GM06990 (cell line): Measurements from ENCODE around the gene CLTA.
"Not testable (repeated sequence)": the region's sequence is repeated elsewhere in the genome, so short reads cannot be mapped to it uniquely, and the experiment has no call there.

Experiments used
- DNase-seq: peaks from one replicate; pipeline ENCODE4 v3.0.0-alpha.2; 2011; ENCODE audit not compliant: insufficient read length; ENCODE audit errors: extremely low read depth
- H3K27me3 ChIP-seq: replicated peaks from 2 replicates; pipeline ENCODE4 v1.6.0; 2011; ENCODE audit warnings: low read length; ENCODE audit not compliant: control insufficient read depth, insufficient read depth
- H3K36me3 ChIP-seq: 2 replicates; pipeline ENCODE4 v1.5.1; 2011; ENCODE audit warnings: low read length; ENCODE audit not compliant: control insufficient read depth, insufficient read depth
- H3K4me3 ChIP-seq: replicated peaks from 2 replicates; pipeline ENCODE4 v1.5.1; 2011; ENCODE audit warnings: low read depth, mild to moderate bottlenecking, control low read depth, low read length
- TF ChIP-seq, protein P1 (sequence below): IDR thresholded peaks from 2 replicates; pipeline ENCODE4 v1.5.1; 2011; ENCODE audit warnings: low read length, control low read depth, mild to moderate bottlenecking, inconsistent platforms; ENCODE audit not compliant: insufficient read depth, poor library complexity, severe bottlenecking

CLTA gene

DNA sequence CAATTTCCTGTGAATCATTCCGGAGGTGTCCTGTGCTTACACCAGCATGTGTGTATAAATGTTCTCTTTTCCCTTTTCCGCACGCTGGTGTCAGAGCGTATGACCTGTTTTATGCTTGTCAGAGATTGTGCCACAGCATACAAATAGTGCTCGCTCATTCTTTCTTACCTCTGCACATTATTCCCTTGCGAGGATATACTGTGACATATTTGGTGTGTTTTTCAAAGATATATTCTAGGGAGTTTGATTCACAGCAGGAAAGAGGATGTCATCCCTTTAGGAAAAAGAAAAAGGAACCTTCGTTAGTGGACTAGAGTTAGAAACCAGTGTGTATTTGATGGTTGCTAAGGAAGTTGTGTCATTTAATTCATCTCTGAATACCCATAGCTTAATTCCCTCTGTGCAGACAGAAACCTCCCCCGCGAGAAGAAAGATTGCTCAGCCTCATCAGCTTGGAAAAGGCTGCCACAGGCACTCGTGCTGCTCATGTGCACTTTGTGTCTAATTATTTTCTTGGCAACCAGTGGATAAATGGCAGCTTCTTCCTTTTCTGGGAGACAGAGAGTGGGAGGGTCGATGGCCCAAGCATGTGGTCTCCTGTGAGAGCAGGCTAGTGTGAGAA, 36.3 kb upstream of the CLTA start:
- no peak for DNase-seq
- H3K36me3 ChIP-seq, result no peaks in the 10 kb centered on the region
- no peaks in the 10 kb centered on the region for H3K27me3 ChIP-seq
- TF ChIP-seq, protein P1, sequence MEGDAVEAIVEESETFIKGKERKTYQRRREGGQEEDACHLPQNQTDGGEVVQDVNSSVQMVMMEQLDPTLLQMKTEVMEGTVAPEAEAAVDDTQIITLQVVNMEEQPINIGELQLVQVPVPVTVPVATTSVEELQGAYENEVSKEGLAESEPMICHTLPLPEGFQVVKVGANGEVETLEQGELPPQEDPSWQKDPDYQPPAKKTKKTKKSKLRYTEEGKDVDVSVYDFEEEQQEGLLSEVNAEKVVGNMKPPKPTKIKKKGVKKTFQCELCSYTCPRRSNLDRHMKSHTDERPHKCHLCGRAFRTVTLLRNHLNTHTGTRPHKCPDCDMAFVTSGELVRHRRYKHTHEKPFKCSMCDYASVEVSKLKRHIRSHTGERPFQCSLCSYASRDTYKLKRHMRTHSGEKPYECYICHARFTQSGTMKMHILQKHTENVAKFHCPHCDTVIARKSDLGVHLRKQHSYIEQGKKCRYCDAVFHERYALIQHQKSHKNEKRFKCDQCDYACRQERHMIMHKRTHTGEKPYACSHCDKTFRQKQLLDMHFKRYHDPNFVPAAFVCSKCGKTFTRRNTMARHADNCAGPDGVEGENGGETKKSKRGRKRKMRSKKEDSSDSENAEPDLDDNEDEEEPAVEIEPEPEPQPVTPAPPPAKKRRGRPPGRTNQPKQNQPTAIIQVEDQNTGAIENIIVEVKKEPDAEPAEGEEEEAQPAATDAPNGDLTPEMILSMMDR, result no peak
- H3K4me3 ChIP-seq, result no peak overlapping the region

DNA sequence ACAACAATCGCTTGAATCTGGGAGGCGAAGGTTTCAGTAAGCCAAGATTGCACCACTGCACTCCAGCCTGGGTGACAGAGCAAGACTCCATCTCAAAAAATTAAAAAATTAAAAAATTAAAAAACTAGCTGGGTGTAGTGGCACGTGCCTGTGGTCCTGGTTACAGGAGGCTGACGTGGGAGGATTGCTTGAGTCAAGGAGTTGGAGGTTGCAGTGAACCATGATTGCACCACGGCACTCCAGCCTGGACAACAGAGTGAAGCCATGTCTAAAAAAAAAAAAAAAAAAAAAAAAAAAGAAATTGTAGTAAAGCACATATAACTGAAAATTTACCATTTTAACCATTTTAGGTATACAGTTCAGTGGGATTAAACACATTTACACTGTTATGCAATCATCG, 34.6 kb upstream of the CLTA start:
- no peak for DNase-seq

DNA sequence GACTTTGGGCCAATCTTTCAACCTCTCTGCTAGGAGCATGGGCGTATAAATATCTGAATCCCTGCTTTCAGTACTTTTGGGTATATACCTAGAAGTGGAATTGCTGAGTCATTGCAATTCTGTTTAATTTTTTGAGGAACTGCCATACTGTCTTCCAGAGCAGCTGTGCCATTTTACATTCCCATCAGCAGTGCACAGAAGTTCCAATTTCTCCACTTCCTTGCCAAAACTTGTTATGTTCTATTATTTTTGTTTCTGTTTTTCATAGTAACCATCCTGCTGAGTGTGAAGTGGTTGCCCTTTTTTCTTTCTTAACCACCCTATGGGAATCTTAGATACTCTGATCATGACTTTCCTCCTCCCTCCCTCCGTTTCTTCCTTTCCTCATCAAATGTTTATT, 32.6 kb upstream of the CLTA start:
- Histone ChIP-seq H3K27me3 (no peaks in the 10 kb centered on the region), H3K36me3 (no peaks in the 10 kb centered on the region), H3K4me3 (no peak overlapping the region)
- no peak for DNase-seq
- TF ChIP-seq, protein P1, result no peak

More for the DNA sequence above, 34.6 kb upstream of the CLTA start:
- Histone ChIP-seq H3K4me3 (no peak overlapping the region), H3K36me3 (no peaks in the 10 kb centered on the region), H3K27me3 (no peaks in the 10 kb centered on the region)
- TF ChIP-seq, protein P1, result no peak

DNA sequence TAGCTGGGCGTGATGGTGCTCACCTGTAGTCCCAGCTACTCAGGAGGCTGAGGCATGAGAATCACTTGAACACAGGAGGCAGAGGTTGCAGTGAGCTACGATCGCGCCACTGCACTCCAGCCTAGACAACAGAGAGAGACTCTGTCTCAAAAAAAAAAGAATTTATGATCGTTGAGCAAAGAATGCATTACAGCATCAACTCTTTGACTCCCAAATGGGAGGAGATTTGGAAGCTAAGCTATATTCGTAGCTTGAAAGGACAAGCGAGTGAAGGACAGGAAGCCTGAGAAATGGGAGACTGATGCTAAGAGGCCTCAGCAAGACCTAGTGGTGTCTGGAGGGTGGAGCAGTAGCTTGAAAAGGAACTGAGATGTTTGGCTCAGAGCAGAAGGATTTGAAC, 31.8 kb upstream of the CLTA start:
- DNase-seq, result no peak
- TF ChIP-seq, protein P1, result no peak

DNA sequence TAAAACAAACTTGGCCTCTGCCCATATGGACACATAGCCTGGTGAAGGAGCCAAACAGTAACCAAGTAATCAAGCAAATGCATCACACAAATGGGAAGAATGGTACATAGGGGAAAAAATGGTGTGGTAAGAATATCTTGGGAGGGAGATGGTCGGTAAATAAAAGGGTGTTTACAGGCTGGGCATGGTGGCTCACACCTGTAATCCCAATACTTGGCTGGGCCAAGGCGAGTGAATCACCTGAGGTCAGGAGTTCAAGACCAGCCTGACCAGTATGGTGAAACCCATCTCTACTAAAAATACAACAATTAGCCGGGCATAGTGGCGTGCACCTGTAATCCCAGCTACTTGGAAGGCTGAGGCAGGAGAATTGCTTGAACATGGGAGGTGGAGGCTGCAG, 31.2 kb upstream of the CLTA start:
- not testable (repeated sequence) for H3K36me3 ChIP-seq, H3K27me3 ChIP-seq, H3K4me3 ChIP-seq, DNase-seq

More for the DNA sequence above, 31.8 kb upstream of the CLTA start:
- Histone ChIP-seq H3K36me3 (no peaks in the 10 kb centered on the region), H3K27me3 (no peaks in the 10 kb centered on the region; the same call in 1 of the 2 replicates), H3K4me3 (no peak overlapping the region)

DNA sequence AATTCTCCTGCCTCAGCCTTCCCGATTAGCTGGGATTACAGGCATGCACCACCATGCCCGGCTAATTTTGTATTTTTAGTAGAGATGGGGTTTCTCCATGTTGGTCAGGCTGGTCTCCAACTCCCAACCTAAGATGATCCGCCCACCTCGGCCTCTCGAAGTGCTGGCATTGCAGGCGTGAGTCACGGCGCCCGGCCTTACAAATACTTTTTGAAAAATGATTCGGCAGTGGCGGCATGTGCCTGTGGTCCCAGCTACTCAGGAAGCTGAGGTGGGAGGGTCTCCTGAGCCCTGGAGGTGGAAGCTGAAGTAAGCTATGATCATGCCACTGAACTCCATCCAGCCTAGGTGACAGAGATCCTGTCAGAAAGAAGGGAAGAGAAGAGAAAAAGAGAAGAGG, 30.6 kb upstream of the CLTA start:
- not testable (repeated sequence) for H3K4me3 ChIP-seq, H3K27me3 ChIP-seq, DNase-seq, H3K36me3 ChIP-seq

DNA sequence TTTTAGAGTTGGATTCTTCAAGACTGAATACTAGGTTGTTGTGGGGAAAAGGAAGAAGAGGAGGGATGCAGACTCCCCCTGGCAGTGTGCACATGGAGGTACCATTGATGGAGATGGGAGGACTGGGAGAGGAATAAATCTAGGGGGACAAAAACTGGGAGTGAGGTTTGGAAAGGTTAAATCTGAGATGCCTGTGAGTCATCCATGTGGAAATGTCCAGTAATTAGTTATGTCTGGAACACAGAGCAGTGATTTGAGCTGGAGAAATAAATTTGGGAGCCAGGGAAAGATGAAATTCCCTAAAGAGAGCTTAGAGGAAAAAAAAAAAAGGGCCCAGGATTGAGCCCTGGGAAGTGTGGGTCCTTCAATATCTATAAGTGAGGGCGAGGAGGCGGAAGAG, 29.5 kb upstream of the CLTA start:
- Histone ChIP-seq H3K4me3 (no peak overlapping the region), H3K27me3 (no peaks in the 10 kb centered on the region; the same call in none of the 2 replicates), H3K36me3 (no peaks in the 10 kb centered on the region)
- TF ChIP-seq, protein P1, result no peak
- no peak for DNase-seq
